Esophagus muscularis mucosa (tissue), 4 donors: Measurements from ENCODE around the gene CALML5. TPM values are rescaled to one million over a fixed set of nuclear protein-coding genes. Genes with fewer than 3 reads are reported as not detected.

Experiments
- DNase-seq: peaks from one replicate; pipeline ENCODE4 v3.0.0-alpha.2; 2017; ENCODE audit errors: extremely low spot score
- H3K27ac ChIP-seq, 4 donors: fragments of 200-600 bp; sonication (generic); replicated peaks in 1 of 4; 1 replicate in 3 of 4; 2 replicates in 1 of 4; pipeline ENCODE4 v1.5.1; 2016 to 2019; ENCODE audit warnings: mild to moderate bottlenecking in 1 of 4
- H3K27me3 ChIP-seq, 4 donors: fragments of 200-600 bp; sonication (generic); one replicate each; pipeline versions ENCODE4 v1.5.1 to v1.6.0; 2016 to 2019
- H3K36me3 ChIP-seq, 4 donors: fragments of 200-600 bp; sonication (generic); one replicate each; pipeline ENCODE4 v1.5.1; 2016 to 2019
- H3K4me1 ChIP-seq, 4 donors: fragments of 200-600 bp; sonication (generic); one replicate each; pipeline ENCODE4 v1.5.1; 2016 to 2019
- H3K4me3 ChIP-seq, 4 donors: fragments of 200-600 bp; sonication (generic); 1 replicate in 2 of 4; 2 replicates in 2 of 4; pipeline ENCODE4 v1.5.1; 2016 to 2019; ENCODE audit warnings: mild to moderate bottlenecking in 4 of 4, moderate library complexity in 1 of 4
- H3K9me3 ChIP-seq, 4 donors: fragments of 200-600 bp; sonication (generic); 1 replicate in 3 of 4; 2 replicates in 1 of 4; pipeline ENCODE4 v1.5.1; 2016 to 2019
- EP300 ChIP-seq: sonication (generic); formaldehyde crosslinking; IDR thresholded peaks from one replicate; pipeline ENCODE4 v1.6.1; 2017; ENCODE audit warnings: antibody characterized with exemption
- POLR2A ChIP-seq: fragments of 450-650 bp; IDR thresholded peaks from one replicate; pipeline ENCODE4 v1.6.1; 2017; ENCODE audit warnings: antibody characterized with exemption, moderate library complexity, mild to moderate bottlenecking, low read depth
- POLR2AphosphoS5 ChIP-seq, 2 donors: sonication (generic); formaldehyde crosslinking; IDR thresholded peaks; one replicate each; pipeline ENCODE4 v1.6.1; 2017; ENCODE audit warnings: antibody characterized with exemption in 2 of 2
- WGBS: methylation state at CpG from one replicate; pipeline ENCODE4 v1.1.5; 2018; 5-methylcytosine and 5-hydroxymethylcytosine counted together
- intact Hi-C: fragments of 100-400 bp; cut with DNase I; formaldehyde crosslinking; loops from one replicate; pipeline ENCODE4 v1.15.1; 2023
- total RNA-seq, 4 donors: library from RNA; depleted of rRNA; stranded (reverse); fragments of >200 nt; gene quantifications; one replicate each; pipeline versions ENCODE4 v1.1.0 to v1.2.1, GENCODE V29; 2016
- TF ChIP-seq, protein P1 (sequence below), 3 experiments: fragments of 200-600 bp in 2 of 3; fragments of 450-650 bp in 1 of 3; sonication (generic) in 2 of 3; IDR thresholded peaks; one replicate each; pipeline ENCODE4 v1.5.1; 2017 to 2019; ENCODE audit warnings: antibody characterized with exemption in 3 of 3, mild to moderate bottlenecking in 2 of 3, moderate library complexity in 1 of 3

CALML5 gene
- total RNA-seq = not detected

DNA sequence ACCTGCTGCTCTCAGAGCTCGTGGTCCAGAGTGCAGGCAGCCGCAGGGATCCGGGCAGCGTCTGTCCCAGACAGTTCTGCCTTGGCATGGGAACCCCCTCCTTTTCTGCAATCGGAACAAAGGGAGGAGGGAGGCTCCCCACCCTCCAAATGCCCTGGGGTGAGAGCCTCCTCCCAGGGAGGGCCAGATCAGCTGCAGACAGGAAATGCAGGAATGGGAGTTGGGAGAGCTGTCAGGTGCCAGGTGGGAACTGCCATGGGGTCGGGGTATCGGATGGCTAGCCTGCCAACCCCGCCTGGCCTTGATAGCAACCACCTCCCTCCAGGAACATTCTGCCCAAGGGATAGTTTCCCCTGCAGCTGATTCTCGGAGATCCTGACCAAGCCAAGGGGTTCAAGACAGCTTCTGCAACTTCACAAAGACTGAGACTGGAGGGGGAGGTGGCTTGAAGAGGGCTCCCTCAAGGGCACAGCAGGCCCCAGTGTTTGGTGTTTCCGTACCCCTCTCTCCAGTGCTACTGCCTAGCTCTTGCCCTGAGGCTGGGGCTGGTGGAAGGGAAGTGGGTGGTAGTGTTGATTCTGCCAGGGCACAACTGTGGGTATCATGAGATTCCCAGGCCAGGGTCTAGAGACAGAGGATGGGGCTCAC, at the start of gene CALML5:
Gene CALML5, minus strand, starts transcription at position 78 of the 648 bp plus-strand sequence. CDS start 132 bp downstream, outside the sequence.
- H3K4me1 ChIP-seq = no peaks in the 10 kb centered on the region
- no peaks in the 10 kb centered on the region for H3K9me3 ChIP-seq
- H3K27me3 ChIP-seq = no peaks in the 10 kb centered on the region
- H3K36me3 ChIP-seq = no peaks in the 10 kb centered on the region
- H3K4me3 ChIP-seq = no peak within 1 kb of the TSS
- no peak within 1 kb of the TSS for H3K27ac ChIP-seq
- DNase-seq = no peak
- TF ChIP-seq POLR2A (no peak), EP300 (no peak), POLR2AphosphoS5 (IDR thresholded peaks at IDR 0.05) (no peak)
- TF ChIP-seq, protein P1, sequence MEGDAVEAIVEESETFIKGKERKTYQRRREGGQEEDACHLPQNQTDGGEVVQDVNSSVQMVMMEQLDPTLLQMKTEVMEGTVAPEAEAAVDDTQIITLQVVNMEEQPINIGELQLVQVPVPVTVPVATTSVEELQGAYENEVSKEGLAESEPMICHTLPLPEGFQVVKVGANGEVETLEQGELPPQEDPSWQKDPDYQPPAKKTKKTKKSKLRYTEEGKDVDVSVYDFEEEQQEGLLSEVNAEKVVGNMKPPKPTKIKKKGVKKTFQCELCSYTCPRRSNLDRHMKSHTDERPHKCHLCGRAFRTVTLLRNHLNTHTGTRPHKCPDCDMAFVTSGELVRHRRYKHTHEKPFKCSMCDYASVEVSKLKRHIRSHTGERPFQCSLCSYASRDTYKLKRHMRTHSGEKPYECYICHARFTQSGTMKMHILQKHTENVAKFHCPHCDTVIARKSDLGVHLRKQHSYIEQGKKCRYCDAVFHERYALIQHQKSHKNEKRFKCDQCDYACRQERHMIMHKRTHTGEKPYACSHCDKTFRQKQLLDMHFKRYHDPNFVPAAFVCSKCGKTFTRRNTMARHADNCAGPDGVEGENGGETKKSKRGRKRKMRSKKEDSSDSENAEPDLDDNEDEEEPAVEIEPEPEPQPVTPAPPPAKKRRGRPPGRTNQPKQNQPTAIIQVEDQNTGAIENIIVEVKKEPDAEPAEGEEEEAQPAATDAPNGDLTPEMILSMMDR (IDR thresholded peaks at IDR 0.05) = no peak
- 90% methylated on average over 9 of the region's 10 CpGs for WGBS
- intact Hi-C loops = no loop called here

GRCh38 chr10:5547931-5548660, 48.7 kb upstream of the CALML5 start:
- H3K4me1 ChIP-seq = peaks cover 26 to 75% (median 56%) of the 10 kb centered on the region in 4 donors
- no peak for DNase-seq
- no peaks in the 10 kb centered on the region for H3K36me3 ChIP-seq
- H3K4me3 ChIP-seq = peak overlapping the region; percentile 19 to 52 (median 36)
- peak overlapping the region; percentile 74 to 86 (median 81) for H3K27ac ChIP-seq
- intact Hi-C loops = no loop called here
- no peaks in the 10 kb centered on the region for H3K27me3 ChIP-seq
- 45% methylated on average over 16 of the region's 16 CpGs for WGBS
- no peaks in the 10 kb centered on the region for H3K9me3 ChIP-seq
- TF ChIP-seq EP300 (no peak), POLR2A (no peak), POLR2AphosphoS5 (IDR thresholded peaks at IDR 0.05) (no peak)
- TF ChIP-seq, protein P1 (IDR thresholded peaks at IDR 0.05) = no peak

DNA sequence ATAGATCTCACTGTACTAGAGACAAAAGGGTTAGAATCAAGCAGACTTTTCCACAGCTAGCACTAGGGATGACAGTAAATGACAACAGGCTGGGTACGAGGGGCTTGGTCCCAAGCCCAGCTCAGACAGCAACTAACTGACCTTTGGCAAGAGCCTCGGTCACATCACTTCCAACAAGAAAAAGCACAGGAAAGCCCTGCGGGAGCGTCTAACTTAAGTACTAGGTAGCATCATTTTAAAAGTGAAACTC, 48.2 kb upstream of the CALML5 start:
- peak overlapping the region; percentile 19 to 52 (median 36) for H3K4me3 ChIP-seq
- 23% methylated on average over 4 of the region's 4 CpGs for WGBS
- no peak for TF ChIP-seq POLR2A
- TF ChIP-seq EP300 = no peak
- TF ChIP-seq, protein P1 (IDR thresholded peaks at IDR 0.05) = no peak
- no peak for TF ChIP-seq POLR2AphosphoS5 (IDR thresholded peaks at IDR 0.05)
- peak overlapping the region; percentile 74 to 86 (median 81) for H3K27ac ChIP-seq
- H3K9me3 ChIP-seq = no peaks in the 10 kb centered on the region
- intact Hi-C loops = no loop called here
- DNase-seq = no peak
- no peaks in the 10 kb centered on the region for H3K27me3 ChIP-seq
- no peaks in the 10 kb centered on the region for H3K36me3 ChIP-seq
- peaks cover 26 to 70% (median 51%) of the 10 kb centered on the region in 4 donors for H3K4me1 ChIP-seq

GRCh38 chr10:5546891-5547680, 47.7 kb upstream of the CALML5 start:
- peaks cover 26 to 65% (median 49%) of the 10 kb centered on the region in 4 donors for H3K4me1 ChIP-seq
- no peaks in the 10 kb centered on the region for H3K36me3 ChIP-seq
- TF ChIP-seq POLR2AphosphoS5 (IDR thresholded peaks at IDR 0.05) (peak; percentile 39 to 48), POLR2A (no peak)
- H3K27me3 ChIP-seq = no peaks in the 10 kb centered on the region
- DNase-seq = no peak
- peak overlapping the region; percentile 19 to 52 (median 36) for H3K4me3 ChIP-seq
- intact Hi-C loops = no loop called here
- WGBS = 67% methylated on average over 6 of the region's 7 CpGs
- H3K27ac ChIP-seq = peak overlapping the region; percentile 74 to 86 (median 81)
- no peaks in the 10 kb centered on the region for H3K9me3 ChIP-seq
